Mesangial cell (primary cell): ENCODE measurements around the gene UFM1. TPM values are rescaled to one million over a fixed set of nuclear protein-coding genes. Genes with fewer than 3 reads are reported as not detected.

Experiments
- total RNA-seq: library from RNA; depleted of rRNA; stranded (reverse); fragments of >200 nt; gene quantifications from 2 replicates; pipeline ENCODE4 v1.2.3, GENCODE V29; 2015

The UFM1 gene
- total RNA-seq, result 18.1 and 22.5 TPM in 2 replicates

GRCh38 chr13:38349390-38350113 lies at the start of gene UFM1:
Gene UFM1 (plus strand): TSS chr13:38349851. CDS start chr13:38349920, 69 bp downstream.

